ENCODE results near the gene WDR7. TPM values are rescaled to one million over a fixed set of nuclear protein-coding genes. Genes with fewer than 3 reads are reported as not detected.

WDR7 gene
- total RNA-seq, 1 experiment from 2014 or later: 11.5 TPM

DNA sequence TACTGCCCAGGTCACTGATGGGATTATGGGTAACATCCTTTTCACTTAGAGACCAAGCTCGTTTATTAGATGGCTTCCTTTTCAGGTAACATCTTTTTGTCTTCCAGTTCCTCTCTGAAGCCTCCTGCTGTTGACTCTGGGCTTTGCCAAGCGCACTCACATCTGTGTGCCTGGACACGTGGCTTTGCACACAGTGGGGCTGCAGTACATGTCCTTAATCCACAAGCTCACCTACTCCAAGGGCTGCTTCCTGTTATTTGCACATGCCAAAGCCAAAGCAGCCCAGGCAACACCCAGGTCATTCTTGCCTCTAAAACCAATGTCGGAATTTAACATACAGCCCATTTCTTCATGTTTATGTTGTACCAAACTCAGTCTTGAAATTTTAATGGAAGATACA, 371.6 kb downstream of the WDR7 start:
- Histone ChIP-seq H3K9ac (ENCODE audit: low read length) (no peak overlapping the region), H4K20me1 (ENCODE audit: insufficient read depth) (no peaks in the 10 kb centered on the region), H3K36me3 (ENCODE audit: control insufficient read depth in 1 of 2, insufficient read depth in 2 of 2, low read length in 2 of 2) (no peaks in the 10 kb centered on the region), H3K27me3 (ENCODE audit: insufficient read depth, low read length) (no peaks in the 10 kb centered on the region), H3K4me1 (ENCODE audit: control insufficient read depth in 1 of 2, insufficient read depth in 2 of 2, low read length in 2 of 2) (no peaks in the 10 kb centered on the region), H3K27ac (ENCODE audit: low read depth, low read length) (no peak overlapping the region), H3K4me3 (replicated peaks in 1 of 2; ENCODE audit: low read depth in 1 of 2, low read length in 2 of 2) (no peak overlapping the region), H3K4me2 (ENCODE audit: low read length) (no peak overlapping the region), H2AFZ (ENCODE audit: low read depth, low read length, poor library complexity, severe bottlenecking) (no peak overlapping the region), H3K9me3 (ENCODE audit: control insufficient read depth in 1 of 2, insufficient read depth in 1 of 2, low read depth in 1 of 2, low read length in 2 of 2) (no peaks in the 10 kb centered on the region), H3K9me2 (ENCODE audit: insufficient read depth) (no peaks in the 10 kb centered on the region), H3K79me2 (ENCODE audit: insufficient read depth, low read length) (no peaks in the 10 kb centered on the region)
- CTCF ChIA-PET: interaction anchor here (0.9 kb wide), 1 partner anchor 154 kb away, joined by 4 read pairs; no protein-coding TSS in a partner anchor
- TF ChIP-seq YY1 (IDR thresholded peaks at IDR 0.05; ENCODE audit: extremely low read depth, insufficient replicate concordance, low read depth, low read length) (no peak), POLR2AphosphoS5 (IDR thresholded peaks at IDR 0.05; ENCODE audit: low read depth, low read length) (no peak), POLR2A (IDR thresholded peaks at IDR 0.05; ENCODE audit: borderline replicate concordance, extremely low read depth, insufficient read depth, insufficient read length) (no peak), SP1 (IDR thresholded peaks at IDR 0.05; ENCODE audit: low read depth) (no peak), SIN3A (IDR thresholded peaks at IDR 0.05; ENCODE audit: low read depth) (no peak), FOSL1 (IDR thresholded peaks at IDR 0.05; ENCODE audit: low read depth) (no peak), EGR1 (IDR thresholded peaks at IDR 0.05; ENCODE audit: low read depth) (no peak), CBX3 (IDR thresholded peaks at IDR 0.05; ENCODE audit: low read depth) (no peak)
- TF ChIP-seq, protein P1, sequence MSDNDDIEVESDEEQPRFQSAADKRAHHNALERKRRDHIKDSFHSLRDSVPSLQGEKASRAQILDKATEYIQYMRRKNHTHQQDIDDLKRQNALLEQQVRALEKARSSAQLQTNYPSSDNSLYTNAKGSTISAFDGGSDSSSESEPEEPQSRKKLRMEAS (IDR thresholded peaks at IDR 0.05): no peak
- TF ChIP-seq, protein P2, sequence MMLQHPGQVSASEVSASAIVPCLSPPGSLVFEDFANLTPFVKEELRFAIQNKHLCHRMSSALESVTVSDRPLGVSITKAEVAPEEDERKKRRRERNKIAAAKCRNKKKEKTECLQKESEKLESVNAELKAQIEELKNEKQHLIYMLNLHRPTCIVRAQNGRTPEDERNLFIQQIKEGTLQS (IDR thresholded peaks at IDR 0.05): no peak
- TF ChIP-seq, protein P3, sequence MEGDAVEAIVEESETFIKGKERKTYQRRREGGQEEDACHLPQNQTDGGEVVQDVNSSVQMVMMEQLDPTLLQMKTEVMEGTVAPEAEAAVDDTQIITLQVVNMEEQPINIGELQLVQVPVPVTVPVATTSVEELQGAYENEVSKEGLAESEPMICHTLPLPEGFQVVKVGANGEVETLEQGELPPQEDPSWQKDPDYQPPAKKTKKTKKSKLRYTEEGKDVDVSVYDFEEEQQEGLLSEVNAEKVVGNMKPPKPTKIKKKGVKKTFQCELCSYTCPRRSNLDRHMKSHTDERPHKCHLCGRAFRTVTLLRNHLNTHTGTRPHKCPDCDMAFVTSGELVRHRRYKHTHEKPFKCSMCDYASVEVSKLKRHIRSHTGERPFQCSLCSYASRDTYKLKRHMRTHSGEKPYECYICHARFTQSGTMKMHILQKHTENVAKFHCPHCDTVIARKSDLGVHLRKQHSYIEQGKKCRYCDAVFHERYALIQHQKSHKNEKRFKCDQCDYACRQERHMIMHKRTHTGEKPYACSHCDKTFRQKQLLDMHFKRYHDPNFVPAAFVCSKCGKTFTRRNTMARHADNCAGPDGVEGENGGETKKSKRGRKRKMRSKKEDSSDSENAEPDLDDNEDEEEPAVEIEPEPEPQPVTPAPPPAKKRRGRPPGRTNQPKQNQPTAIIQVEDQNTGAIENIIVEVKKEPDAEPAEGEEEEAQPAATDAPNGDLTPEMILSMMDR (IDR thresholded peaks at IDR 0.05 in 2 of 3, conservative IDR thresholded peaks at IDR 0.05 in 1 of 3; ENCODE audit: borderline replicate concordance in 1 of 3, insufficient read depth in 1 of 3, low read depth in 2 of 3, low read length in 2 of 3): no peak
- TF ChIP-seq, protein P4, sequence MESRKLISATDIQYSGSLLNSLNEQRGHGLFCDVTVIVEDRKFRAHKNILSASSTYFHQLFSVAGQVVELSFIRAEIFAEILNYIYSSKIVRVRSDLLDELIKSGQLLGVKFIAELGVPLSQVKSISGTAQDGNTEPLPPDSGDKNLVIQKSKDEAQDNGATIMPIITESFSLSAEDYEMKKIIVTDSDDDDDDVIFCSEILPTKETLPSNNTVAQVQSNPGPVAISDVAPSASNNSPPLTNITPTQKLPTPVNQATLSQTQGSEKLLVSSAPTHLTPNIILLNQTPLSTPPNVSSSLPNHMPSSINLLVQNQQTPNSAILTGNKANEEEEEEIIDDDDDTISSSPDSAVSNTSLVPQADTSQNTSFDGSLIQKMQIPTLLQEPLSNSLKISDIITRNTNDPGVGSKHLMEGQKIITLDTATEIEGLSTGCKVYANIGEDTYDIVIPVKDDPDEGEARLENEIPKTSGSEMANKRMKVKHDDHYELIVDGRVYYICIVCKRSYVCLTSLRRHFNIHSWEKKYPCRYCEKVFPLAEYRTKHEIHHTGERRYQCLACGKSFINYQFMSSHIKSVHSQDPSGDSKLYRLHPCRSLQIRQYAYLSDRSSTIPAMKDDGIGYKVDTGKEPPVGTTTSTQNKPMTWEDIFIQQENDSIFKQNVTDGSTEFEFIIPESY (IDR thresholded peaks at IDR 0.05; ENCODE audit: extremely low read depth, insufficient replicate concordance, low read length): no peak
- POLR2A ChIA-PET: no interaction called here
- ATAC-seq (no peak), DNase-seq (ENCODE audit: low read depth, low spot score) (no peak)
- RAD21 ChIA-PET (ENCODE audit: low non-redundant PET in 1 of 2, low total read pairs in 2 of 2, uncharacterized antibody in 2 of 2, unreplicated experiment in 2 of 2): no interaction called here
- BruUV-seq (replicated peaks): no TSS peak
- intact Hi-C loops (cut with micrococcal nuclease): no loop called here
